B cell (primary cell): Measurements from ENCODE around the gene LDLRAD3. TPM values are rescaled to one million over a fixed set of nuclear protein-coding genes. Genes with fewer than 3 reads are reported as not detected.

Experiments used
- ATAC-seq: fragments of 200-7000 bp; cut with Tn5 transposase; one replicate; pipeline ENCODE4 v1.10.0; 2021; ENCODE audit warnings: low read depth, mild to moderate bottlenecking, moderate number of reproducible peaks, moderate library complexity
- CTCF ChIA-PET: fragments of 350-600 bp; sonication (Branson Sonifier 250); formaldehyde crosslinking; loops from one replicate; lab custom pipeline; 2021; ENCODE audit warnings: antibody characterized with exemption, inconsistent platforms; lab: Charles Lee
- POLR2A ChIA-PET: fragments of 350-600 bp; sonication (Branson Sonifier 250); formaldehyde crosslinking; loops from one replicate; lab custom pipeline; 2021; ENCODE audit warnings: antibody characterized with exemption; lab: Charles Lee
- DNase-seq: peaks from one replicate; pipeline ENCODE4 v3.0.0; 2013
- H2AFZ ChIP-seq: 2 replicates; pipeline ENCODE4 v1.6.1; 2012; ENCODE audit warnings: mild to moderate bottlenecking, low read depth, low read length; ENCODE audit not compliant: insufficient read depth, poor library complexity, severe bottlenecking
- H3K27ac ChIP-seq, 2 donors: 1 replicate in 1 of 2; 2 replicates in 1 of 2; pipeline ENCODE4 v1.5.1; 2012 to 2013; ENCODE audit warnings: low read length in 2 of 2, mild to moderate bottlenecking in 2 of 2, moderate library complexity in 1 of 2
- H3K27me3 ChIP-seq, 4 experiments: fragments of 200-600 bp in 1 of 4; sonication (generic) in 1 of 4; replicated peaks in 1 of 4; 1 replicate in 2 of 4; 2 replicates in 2 of 4; pipeline versions ENCODE4 v1.6.1 to v1.7.0; 2013 to 2016; ENCODE audit warnings: low read length in 3 of 4, mild to moderate bottlenecking in 2 of 4, mixed read lengths in 1 of 4, moderate library complexity in 1 of 4; ENCODE audit not compliant: insufficient read depth in 4 of 4, control insufficient read depth in 3 of 4; ENCODE audit errors: control extremely low read depth in 1 of 4
- H3K36me3 ChIP-seq, 2 experiments: replicated peaks in 1 of 2; 1 replicate in 1 of 2; 2 replicates in 1 of 2; pipeline versions ENCODE4 v1.6.1 to v1.7.1; 2013; ENCODE audit warnings: low read length in 1 of 2; ENCODE audit not compliant: insufficient read depth in 2 of 2, control insufficient read depth in 1 of 2; ENCODE audit errors: control extremely low read depth in 1 of 2, extremely low read depth in 1 of 2
- H3K4me1 ChIP-seq, 2 donors: fragments of 200-600 bp in 1 of 2; sonication (generic) in 1 of 2; 1 replicate in 1 of 2; 2 replicates in 1 of 2; pipeline versions ENCODE4 v1.5.1 to v1.6.1; 2013 to 2017; ENCODE audit warnings: low read length in 2 of 2; ENCODE audit not compliant: control insufficient read depth in 2 of 2, insufficient read depth in 2 of 2
- H3K4me2 ChIP-seq: replicated peaks from 2 replicates; pipeline ENCODE3; 2012; ENCODE audit warnings: mild to moderate bottlenecking, low read depth, low read length; ENCODE audit not compliant: poor library complexity, severe bottlenecking
- H3K4me3 ChIP-seq, 5 experiments: fragments of 200-600 bp in 1 of 5; sonication (generic) in 1 of 5; 1 replicate in 3 of 5; 2 replicates in 2 of 5; pipeline versions ENCODE4 v1.5.1 to v1.7.0; 2011 to 2016; ENCODE audit warnings: low read length in 4 of 5, mild to moderate bottlenecking in 4 of 5, low read depth in 2 of 5, control low read depth in 1 of 5, moderate library complexity in 1 of 5; ENCODE audit not compliant: insufficient read depth in 1 of 5; ENCODE audit errors: control extremely low read depth in 1 of 5, extremely low read depth in 1 of 5
- H3K79me2 ChIP-seq: fragments of 200-600 bp; sonication (generic); one replicate; pipeline ENCODE4 v1.6.0; 2016; ENCODE audit warnings: low read length; ENCODE audit not compliant: control insufficient read depth, insufficient read depth
- H3K9ac ChIP-seq: fragments of 200-600 bp; sonication (generic); 2 replicates; pipeline ENCODE4 v1.6.1; 2017; ENCODE audit warnings: mild to moderate bottlenecking, low read length, moderate library complexity
- H3K9me3 ChIP-seq, 3 donors: one replicate each; pipeline versions ENCODE4 v1.6.1 to v1.7.1; 2013; ENCODE audit warnings: low read length in 2 of 3; ENCODE audit not compliant: control insufficient read depth in 2 of 3, insufficient read depth in 1 of 3; ENCODE audit errors: control extremely low read depth in 1 of 3
- H4K20me1 ChIP-seq: 2 replicates; pipeline ENCODE4 v1.6.0; 2012; ENCODE audit warnings: mild to moderate bottlenecking, low read length; ENCODE audit not compliant: insufficient read depth, control insufficient read depth, poor library complexity, severe bottlenecking
- H3K27ac Mint-ChIP-seq: one replicate; pipeline ENCODE4 v1.8.0; 2021; ENCODE audit warnings: mixed read lengths
- H3K27me3 Mint-ChIP-seq: one replicate; pipeline ENCODE4 v1.8.0; 2021; ENCODE audit warnings: mixed read lengths
- H3K4me1 Mint-ChIP-seq: one replicate; pipeline ENCODE4 v1.8.0; 2021; ENCODE audit warnings: mixed read lengths
- H3K4me3 Mint-ChIP-seq: one replicate; pipeline ENCODE4 v1.8.0; 2021; ENCODE audit warnings: mixed read lengths
- H3K9me3 Mint-ChIP-seq: one replicate; pipeline ENCODE4 v1.8.0; 2022; ENCODE audit warnings: mixed read lengths; ENCODE audit not compliant: insufficient read depth
- CTCF ChIP-seq: fragments of 200-600 bp; IDR thresholded peaks from one replicate; pipeline ENCODE4 v1.8.0; 2022; ENCODE audit warnings: antibody characterized with exemption, mild to moderate bottlenecking
- EZH2 ChIP-seq: IDR thresholded peaks from 2 replicates; pipeline ENCODE4 v1.6.1; 2012; ENCODE audit warnings: borderline replicate concordance, low read depth, mild to moderate bottlenecking, moderate library complexity, low read length; ENCODE audit not compliant: insufficient read depth, poor library complexity, severe bottlenecking
- WGBS: methylation state at CpG from one replicate; pipeline ENCODE4 v1.1.5; 2013; ENCODE audit warnings: missing lambda C conversion rate; ENCODE audit not compliant: insufficient coverage; 5-methylcytosine and 5-hydroxymethylcytosine counted together
- intact Hi-C: fragments of 100-400 bp; cut with micrococcal nuclease; formaldehyde crosslinking; loops from one replicate; pipeline ENCODE4 v1.10.0; 2022
- polyA plus RNA-seq: library from polyadenylated mRNA; depleted of rRNA; stranded (reverse); fragments of >200 nt; gene quantifications from 2 replicates; pipeline ENCODE4 v1.2.3, GENCODE V29; 2012
- total RNA-seq, 2 donors: library from RNA; stranded (reverse); fragments of 120-200 nt in 1 of 2; gene quantifications; 1 replicate in 1 of 2; 2 replicates in 1 of 2; pipeline versions ENCODE4 v1.2.3 to v1.2.4, GENCODE V29; 2013 to 2022

LDLRAD3 gene
- total and polyA plus RNA-seq, 2 donors (not counting 1 experiment from before 2014, with no cell fraction given), result 0.01 TPM; not detected in 1

- peaks cover 0 to 3% (median 3%) of the 10 kb centered on the region in 3 donors for H3K9me3 ChIP-seq
- Mint-ChIP-seq H3K4me3 (no peak overlapping the region), H3K4me1 (no peaks in the 10 kb centered on the region), H3K9me3 (no peaks in the 10 kb centered on the region), H3K27me3 (no peaks in the 10 kb centered on the region), H3K27ac (no peak overlapping the region)
- no peaks in the 10 kb centered on the region for H3K4me1 ChIP-seq
- CTCF ChIA-PET, result interaction anchor here (0.7 to 1.4 kb wide), 3 partner anchors 206 to 654 kb away, joined by 3 read pairs; no protein-coding TSS in a partner anchor
- ATAC-seq, result no peak
- WGBS, result 100% methylated on average over 1 of the region's 3 CpGs
- no peak overlapping the region for H3K27ac ChIP-seq
- no peak for TF ChIP-seq CTCF
- no peak for TF ChIP-seq EZH2
- H3K79me2 ChIP-seq, result no peaks in the 10 kb centered on the region
- no peak overlapping the region for H2AFZ ChIP-seq
- peaks cover 19 to 66% of the 10 kb centered on the region in 2 experiments for H3K36me3 ChIP-seq
- H3K4me3 ChIP-seq, result no peak overlapping the region
- no peaks in the 10 kb centered on the region for H4K20me1 ChIP-seq
- H3K4me2 ChIP-seq, result no peak overlapping the region
- no peaks in the 10 kb centered on the region for H3K27me3 ChIP-seq
- no peak overlapping the region for H3K9ac ChIP-seq
- DNase-seq, result no peak
- intact Hi-C loops, result no loop called here
- POLR2A ChIA-PET, result no interaction called here
Observed at GRCh38 chr11:36273110-36273509, 329.2 kb downstream of the LDLRAD3 start.

- H2AFZ ChIP-seq, result no peak overlapping the region
- no peak overlapping the region for H3K9ac ChIP-seq
- no peak overlapping the region for H3K27ac ChIP-seq
- Mint-ChIP-seq H3K27me3 (no peaks in the 10 kb centered on the region), H3K4me1 (no peaks in the 10 kb centered on the region), H3K4me3 (no peak overlapping the region), H3K27ac (no peak overlapping the region), H3K9me3 (no peaks in the 10 kb centered on the region)
- H4K20me1 ChIP-seq, result peaks cover 5% of the 10 kb centered on the region
- DNase-seq, result no peak
- WGBS, result 98% methylated on average over 6 of the region's 7 CpGs
- peaks cover 0 to 3% (median 3%) of the 10 kb centered on the region in 3 donors for H3K9me3 ChIP-seq
- intact Hi-C loops, result no loop called here
- H3K4me3 ChIP-seq, result no peak overlapping the region
- no peaks in the 10 kb centered on the region for H3K27me3 ChIP-seq
- peaks cover 4% of the 10 kb centered on the region for H3K79me2 ChIP-seq
- ATAC-seq, result no peak
- no peak overlapping the region for H3K4me2 ChIP-seq
- no peaks in the 10 kb centered on the region for H3K4me1 ChIP-seq
- POLR2A ChIA-PET, result no interaction called here
- no peak for TF ChIP-seq EZH2
- TF ChIP-seq CTCF, result no peak
- H3K36me3 ChIP-seq, result peaks cover 19 to 79% of the 10 kb centered on the region in 2 experiments
- CTCF ChIA-PET, result interaction anchor here (0.8 to 2.3 kb wide), 5 partner anchors 8 to 449 kb away, joined by 3 to 13 read pairs (median 4); no protein-coding TSS in a partner anchor
Observed at GRCh38 chr11:36274414-36274813, 330.6 kb downstream of the LDLRAD3 start.
